Aorta (tissue), 5 donors: ENCODE measurements around the gene METRNL. TPM values are rescaled to one million over a fixed set of nuclear protein-coding genes. Genes with fewer than 3 reads are reported as not detected.
A peak's percentile ranks its signal among the peaks of the same experiment; 100 is the strongest.
"Not testable (repeated sequence)": the region's sequence is repeated elsewhere in the genome, so short reads cannot be mapped to it uniquely, and the experiment has no call there.

Experiments
- ATAC-seq: fragments of 200-7000 bp; cut with Tn5 transposase; one replicate; pipeline ENCODE4 v1.9.1; 2022; ENCODE audit warnings: moderate library complexity; ENCODE audit not compliant: low FRiP score
- DNase-seq, 2 donors: peaks; one replicate each; pipeline ENCODE4 v3.0.0-alpha.2; 2020
- H3K27ac ChIP-seq, 2 donors: one replicate each; pipeline ENCODE4 v1.5.1; 2013; ENCODE audit warnings: low read length in 2 of 2, mild to moderate bottlenecking in 2 of 2, moderate library complexity in 2 of 2, control low read depth in 1 of 2, inconsistent platforms in 1 of 2, low read depth in 1 of 2
- H3K27me3 ChIP-seq, 2 donors: one replicate each; pipeline ENCODE4 v1.6.1; 2013; ENCODE audit warnings: control low read depth in 1 of 2, low read length in 1 of 2, mild to moderate bottlenecking in 1 of 2, moderate library complexity in 1 of 2; ENCODE audit not compliant: insufficient read depth in 2 of 2, control insufficient read depth in 1 of 2
- H3K36me3 ChIP-seq, 2 donors: one replicate each; pipeline ENCODE4 v1.6.1; 2013; ENCODE audit warnings: control low read depth in 1 of 2, low read length in 1 of 2, mild to moderate bottlenecking in 1 of 2; ENCODE audit not compliant: insufficient read depth in 2 of 2, control insufficient read depth in 1 of 2
- H3K4me1 ChIP-seq, 2 donors: one replicate each; pipeline ENCODE4 v1.6.1; 2013; ENCODE audit warnings: low read length in 2 of 2, control low read depth in 1 of 2, mild to moderate bottlenecking in 1 of 2, moderate library complexity in 1 of 2; ENCODE audit not compliant: insufficient read depth in 2 of 2, control insufficient read depth in 1 of 2
- H3K4me3 ChIP-seq, 2 donors: one replicate each; pipeline ENCODE4 v1.5.1; 2013; ENCODE audit warnings: low read length in 2 of 2, control low read depth in 1 of 2, mild to moderate bottlenecking in 1 of 2
- H3K9me3 ChIP-seq: one replicate; pipeline ENCODE4 v1.6.1; 2013; ENCODE audit warnings: mild to moderate bottlenecking, low read length; ENCODE audit not compliant: control insufficient read depth
- WGBS, 2 donors: extraction: QIAGEN DNeasy Blood & Tissue Kit; methylation state at CpG; one replicate each; pipeline ENCODE4 v1.1.7; 2013; 5-methylcytosine and 5-hydroxymethylcytosine counted together
- intact Hi-C, 2 donors: fragments of 100-400 bp; cut with DNase I; formaldehyde crosslinking; loops; one replicate each; pipeline versions ENCODE4 v1.14.2 to v1.15.0; 2022
- polyA plus RNA-seq, 2 donors: library from polyadenylated mRNA; stranded (reverse); fragments of 200-250 nt; gene quantifications; one replicate each; pipeline ENCODE4 v1.2.3, GENCODE V29; 2013
- total RNA-seq, 2 donors: library from RNA; stranded (reverse); fragmentation: NEBNext Ultra II Directional; extraction: Animal tissue kit (Norgen Biotek cat#: 25700); gene quantifications; one replicate each; pipeline ENCODE4 v1.2.1, GENCODE V29; 2021
- donor health status: healthy with polysubstance abuse.
- donor health status: Bipolar disorder and iron deficiency.
- donor health status: DM: no; HTN: no; CAD: no.
- donor health status: DM: no; HTN: no; CAD: no.
- donor health status: DM: yes; HTN: yes; CAD: no.

The METRNL gene
- total and polyA plus RNA-seq, 4 donors: 35.3 to 176 (median 104) TPM

DNA sequence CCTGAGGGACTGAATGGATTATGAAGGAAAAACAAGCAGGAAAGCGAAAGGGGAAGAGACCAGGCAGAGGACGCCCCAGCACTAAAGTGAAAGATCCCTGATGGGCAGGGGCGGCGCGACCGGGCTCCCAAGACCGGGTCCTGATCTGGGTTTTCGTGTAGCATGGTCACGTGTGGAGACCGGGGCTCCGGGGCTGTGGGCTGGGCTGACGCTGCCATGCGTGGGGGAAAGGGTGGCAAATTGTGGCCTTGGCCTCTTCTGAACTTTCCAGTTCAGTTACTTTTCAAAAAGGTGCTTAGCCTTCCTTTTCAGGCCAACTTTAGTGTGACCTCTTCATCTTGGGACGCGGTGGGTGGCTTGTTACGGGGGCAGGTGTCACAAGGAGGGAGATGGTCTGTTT lies 57.5 kb downstream of the METRNL start:
- no peak overlapping the region for H3K4me3 ChIP-seq
- no peak for ATAC-seq

DNA sequence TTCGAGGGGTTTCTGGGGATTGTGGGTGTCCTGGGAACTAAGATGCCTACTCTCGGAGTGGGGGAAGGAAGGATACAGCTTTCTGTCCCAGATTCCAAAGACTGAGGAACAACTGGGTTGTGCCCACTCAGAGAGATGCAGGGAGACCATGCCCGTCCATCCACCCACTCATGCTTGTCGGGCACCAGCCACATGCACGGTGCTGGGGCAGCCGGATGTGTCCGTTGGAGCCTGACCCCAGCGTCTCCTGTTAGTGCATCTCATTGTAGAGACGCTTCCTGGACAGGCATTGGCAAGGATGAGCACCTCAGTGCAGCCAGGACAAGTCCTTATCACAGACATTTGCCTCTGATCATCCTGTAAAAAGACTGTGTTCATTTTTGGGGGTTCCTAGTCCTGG lies 58.1 kb downstream of the METRNL start:
- Histone ChIP-seq H3K27me3 (no peaks in the 10 kb centered on the region), H3K27ac (no peak overlapping the region), H3K4me1 (no peaks in the 10 kb centered on the region), H3K36me3 (no peaks in the 10 kb centered on the region), H3K4me3 (no peak overlapping the region), H3K9me3 (no peaks in the 10 kb centered on the region)
- DNase-seq (peak in 1 of 2 donors; percentile 35), ATAC-seq (no peak)
- intact Hi-C loops: no loop called here
- WGBS, 2 donors: 85 to 86% methylated on average over 9 of the region's 9 CpGs

More for the DNA sequence above, 57.5 kb downstream of the METRNL start:
- Histone ChIP-seq H3K9me3 (no peaks in the 10 kb centered on the region), H3K27ac (no peak overlapping the region), H3K27me3 (no peaks in the 10 kb centered on the region), H3K4me1 (no peaks in the 10 kb centered on the region), H3K36me3 (no peaks in the 10 kb centered on the region)
- WGBS, 2 donors: 93 to 96% methylated on average over 16 of the region's 16 CpGs
- intact Hi-C loops: no loop called here
- DNase-seq: peak in 1 of 2 donors; percentile 65

DNA sequence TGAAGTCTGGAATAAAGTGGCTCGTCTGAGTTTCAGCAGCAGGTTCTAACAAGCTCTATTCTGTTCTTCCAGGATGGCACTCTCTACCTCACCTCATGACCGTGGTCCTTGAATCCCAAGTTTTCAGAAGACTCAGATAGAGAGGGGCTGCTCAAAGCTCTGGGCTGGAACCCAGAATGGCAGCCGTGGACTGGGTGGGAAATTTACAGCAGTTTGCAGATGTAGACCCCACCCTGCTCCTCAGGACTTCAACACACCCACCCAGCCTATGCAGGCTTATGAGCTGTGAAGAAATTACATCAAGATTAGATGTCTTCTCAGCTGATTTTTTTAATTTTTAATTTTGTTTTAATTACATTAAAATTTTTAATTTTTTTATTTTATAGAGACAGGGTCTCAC lies 59.4 kb downstream of the METRNL start:
- ATAC-seq: no peak
- 88 to 95% methylated on average over 3 of the region's 3 CpGs for WGBS, 2 donors

DNA sequence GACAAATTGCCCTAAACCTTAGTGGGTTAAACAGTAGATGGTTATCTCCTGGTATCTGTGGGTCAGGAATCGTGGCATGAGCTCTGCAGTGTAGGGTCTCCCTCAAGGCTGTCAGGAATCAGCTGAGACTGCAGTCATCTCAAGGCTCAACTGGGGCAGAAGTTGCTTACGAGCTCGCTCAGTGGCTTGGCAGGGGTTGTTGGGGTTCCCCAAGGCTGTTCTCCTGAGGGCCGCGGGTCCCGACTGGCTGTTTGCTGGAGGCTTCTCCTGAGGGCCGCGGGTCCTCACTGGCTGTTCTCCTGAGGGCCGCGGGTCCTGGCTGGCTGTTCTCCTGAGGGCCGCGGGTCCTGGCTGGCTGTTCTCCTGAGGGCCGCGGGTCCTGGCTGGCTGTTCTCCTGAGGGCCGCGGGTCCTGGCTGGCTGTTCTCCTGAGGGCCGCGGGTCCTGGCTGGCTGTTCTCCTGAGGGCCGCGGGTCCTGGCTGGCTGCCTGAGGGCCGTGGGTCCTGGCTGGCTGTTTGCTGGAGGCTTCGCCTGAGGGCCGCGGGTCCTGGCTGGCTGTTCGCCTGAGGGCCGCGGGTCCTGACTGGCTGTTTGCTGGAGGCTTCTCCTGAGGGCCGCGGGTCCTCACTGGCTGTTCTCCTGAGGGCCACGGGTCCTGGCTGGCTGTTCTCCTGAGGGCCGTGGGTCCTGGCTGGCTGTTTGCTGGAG lies 60.3 kb downstream of the METRNL start:
- intact Hi-C loops, H3K36me3 ChIP-seq, H3K4me1 ChIP-seq, H3K4me3 ChIP-seq, H3K27ac ChIP-seq, H3K9me3 ChIP-seq, ATAC-seq, H3K27me3 ChIP-seq: not testable (repeated sequence)
- DNase-seq: peak in 1 of 2 donors; percentile 38
- 76% methylated on average over 16 to 29 of the region's 31 CpGs for WGBS, 2 donors

More for the DNA sequence above, 59.4 kb downstream of the METRNL start:
- H3K4me1 ChIP-seq: no peaks in the 10 kb centered on the region
- no peak overlapping the region for H3K27ac ChIP-seq
- H3K36me3 ChIP-seq: no peaks in the 10 kb centered on the region
- no peaks in the 10 kb centered on the region for H3K9me3 ChIP-seq
- DNase-seq: no peak
- intact Hi-C loops: no loop called here
- H3K4me3 ChIP-seq: no peak overlapping the region
- no peaks in the 10 kb centered on the region for H3K27me3 ChIP-seq

DNA sequence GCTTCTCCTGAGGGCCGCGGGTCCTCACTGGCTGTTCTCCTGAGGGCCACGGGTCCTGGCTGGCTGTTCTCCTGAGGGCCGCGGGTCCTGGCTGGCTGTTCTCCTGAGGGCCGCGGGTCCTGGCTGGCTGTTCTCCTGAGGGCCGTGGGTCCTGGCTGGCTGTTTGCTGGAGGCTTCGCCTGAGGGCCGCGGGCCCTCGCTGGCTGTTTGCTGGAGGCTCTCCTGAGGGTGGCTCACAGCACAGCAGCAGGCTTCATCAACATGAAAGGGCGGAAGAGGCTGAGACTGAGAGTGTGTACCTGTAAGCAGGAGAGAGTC lies 60.8 kb downstream of the METRNL start:
- intact Hi-C loops, H3K4me3 ChIP-seq, H3K4me1 ChIP-seq, H3K27me3 ChIP-seq, H3K27ac ChIP-seq, ATAC-seq, H3K9me3 ChIP-seq, H3K36me3 ChIP-seq: not testable (repeated sequence)
- DNase-seq: peak in 1 of 2 donors; percentile 15
- 87 to 90% methylated on average over 6 to 13 of the region's 13 CpGs for WGBS, 2 donors

DNA sequence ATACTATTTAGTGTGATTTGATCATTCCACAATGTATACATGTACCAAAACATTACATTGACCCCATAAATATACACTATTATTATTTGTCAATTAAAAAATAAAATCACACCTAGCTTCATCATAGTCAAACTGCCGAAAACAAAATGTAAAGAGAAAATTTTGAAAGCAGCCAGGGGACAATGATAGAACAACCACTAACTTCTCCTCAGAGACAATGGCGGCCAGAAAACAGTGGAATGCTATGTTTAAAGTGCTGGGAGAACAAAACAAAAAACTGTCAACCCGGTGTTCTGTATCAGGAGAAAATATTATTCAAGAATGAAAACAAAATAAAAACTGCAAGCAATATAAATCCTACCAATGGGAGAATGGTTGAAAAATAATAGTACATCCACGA lies 63.2 kb downstream of the METRNL start:
- Histone ChIP-seq H3K27ac (no peak overlapping the region), H3K4me1 (no peaks in the 10 kb centered on the region), H3K36me3 (no peaks in the 10 kb centered on the region), H3K27me3 (no peaks in the 10 kb centered on the region), H3K4me3 (no peak overlapping the region), H3K9me3 (no peaks in the 10 kb centered on the region)
- ATAC-seq: no peak
- DNase-seq: no peak
- intact Hi-C loops: no loop called here
- 94 to 97% methylated on average over 4 of the region's 4 CpGs for whole genome bisulfite sequencing, 2 donors

DNA sequence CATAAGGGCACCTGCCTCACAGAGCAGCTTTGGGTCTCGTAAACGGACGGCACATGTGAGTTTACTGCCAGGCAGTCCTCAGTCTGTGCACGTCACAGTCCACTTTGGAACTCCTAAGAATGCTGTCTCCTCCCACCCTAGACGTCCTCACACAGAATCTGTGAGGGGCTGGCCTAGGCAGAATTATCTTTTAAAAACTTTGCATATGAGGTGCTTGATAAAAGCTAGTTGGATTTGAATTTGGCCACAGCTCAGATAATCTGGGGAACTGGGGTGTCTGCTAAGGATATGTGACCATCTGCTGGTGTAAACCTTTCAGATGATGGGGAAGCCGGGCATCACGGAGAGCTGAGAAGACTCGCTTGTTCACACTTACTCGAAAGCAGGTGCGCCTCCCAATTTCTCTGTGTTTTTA lies 64.4 kb downstream of the METRNL start:
- Histone ChIP-seq H3K4me1 (no peaks in the 10 kb centered on the region), H3K27me3 (no peaks in the 10 kb centered on the region), H3K36me3 (no peaks in the 10 kb centered on the region), H3K4me3 (no peak overlapping the region), H3K9me3 (no peaks in the 10 kb centered on the region), H3K27ac (no peak overlapping the region)
- intact Hi-C loops: no loop called here
- no peak for ATAC-seq
- WGBS, 2 donors: 86 to 90% methylated on average over 10 of the region's 10 CpGs
- DNase-seq: peak in 1 of 2 donors; percentile 27

Other genes starting within 250 kb of the METRNL start
- gene ZNF750, start 239.6 kb upstream of the METRNL start, total RNA-seq: under 1 TPM in 1 of 2 donors, not detected in 1; 0.21 TPM
- under 1 TPM in 1 of 2 donors, not detected in 1; 0.10 TPM for gene ZNF750, start 239.6 kb upstream of the METRNL start, polyA plus RNA-seq